ENCODE results near the gene MAFG.

DNA sequence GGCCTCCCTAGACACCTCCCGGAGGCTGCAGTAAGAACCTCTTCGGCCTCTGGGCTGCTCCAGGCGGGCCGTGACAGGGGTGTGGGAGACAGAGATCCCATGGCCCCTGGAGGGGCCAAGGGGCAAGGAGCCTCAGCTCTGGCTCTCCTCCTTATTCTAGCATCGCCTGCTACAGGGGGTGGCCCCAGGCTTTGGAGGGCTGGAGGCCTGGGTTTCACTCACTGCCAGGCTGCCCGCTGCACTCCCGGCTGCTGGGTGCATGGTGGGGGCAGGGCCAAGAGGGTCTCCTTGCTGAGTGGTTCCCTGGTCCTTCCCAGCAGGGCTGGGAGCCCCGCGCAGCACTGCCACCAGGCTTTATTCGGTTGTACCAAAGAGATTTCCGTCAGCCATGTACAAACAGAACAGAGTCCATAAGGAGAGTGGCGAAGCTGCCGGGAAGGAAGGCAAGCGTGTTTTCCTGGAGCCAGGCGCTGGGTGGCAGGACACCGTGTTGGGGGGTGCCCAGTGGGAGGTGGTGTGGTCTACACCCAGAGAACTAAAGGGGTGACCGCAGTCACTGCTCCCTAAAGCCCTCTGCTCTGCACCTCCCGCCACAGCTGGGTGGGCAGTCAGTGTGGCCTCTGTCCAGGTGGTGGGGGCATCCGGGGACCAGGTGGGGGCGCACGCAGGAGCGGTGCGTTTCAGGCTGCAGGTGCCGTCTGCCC, 23.5 kb downstream of the MAFG start:
- TF ChIP-seq, protein P1, sequence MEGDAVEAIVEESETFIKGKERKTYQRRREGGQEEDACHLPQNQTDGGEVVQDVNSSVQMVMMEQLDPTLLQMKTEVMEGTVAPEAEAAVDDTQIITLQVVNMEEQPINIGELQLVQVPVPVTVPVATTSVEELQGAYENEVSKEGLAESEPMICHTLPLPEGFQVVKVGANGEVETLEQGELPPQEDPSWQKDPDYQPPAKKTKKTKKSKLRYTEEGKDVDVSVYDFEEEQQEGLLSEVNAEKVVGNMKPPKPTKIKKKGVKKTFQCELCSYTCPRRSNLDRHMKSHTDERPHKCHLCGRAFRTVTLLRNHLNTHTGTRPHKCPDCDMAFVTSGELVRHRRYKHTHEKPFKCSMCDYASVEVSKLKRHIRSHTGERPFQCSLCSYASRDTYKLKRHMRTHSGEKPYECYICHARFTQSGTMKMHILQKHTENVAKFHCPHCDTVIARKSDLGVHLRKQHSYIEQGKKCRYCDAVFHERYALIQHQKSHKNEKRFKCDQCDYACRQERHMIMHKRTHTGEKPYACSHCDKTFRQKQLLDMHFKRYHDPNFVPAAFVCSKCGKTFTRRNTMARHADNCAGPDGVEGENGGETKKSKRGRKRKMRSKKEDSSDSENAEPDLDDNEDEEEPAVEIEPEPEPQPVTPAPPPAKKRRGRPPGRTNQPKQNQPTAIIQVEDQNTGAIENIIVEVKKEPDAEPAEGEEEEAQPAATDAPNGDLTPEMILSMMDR (IDR thresholded peaks at IDR 0.05), result no peak
- TF ChIP-seq, protein P2, sequence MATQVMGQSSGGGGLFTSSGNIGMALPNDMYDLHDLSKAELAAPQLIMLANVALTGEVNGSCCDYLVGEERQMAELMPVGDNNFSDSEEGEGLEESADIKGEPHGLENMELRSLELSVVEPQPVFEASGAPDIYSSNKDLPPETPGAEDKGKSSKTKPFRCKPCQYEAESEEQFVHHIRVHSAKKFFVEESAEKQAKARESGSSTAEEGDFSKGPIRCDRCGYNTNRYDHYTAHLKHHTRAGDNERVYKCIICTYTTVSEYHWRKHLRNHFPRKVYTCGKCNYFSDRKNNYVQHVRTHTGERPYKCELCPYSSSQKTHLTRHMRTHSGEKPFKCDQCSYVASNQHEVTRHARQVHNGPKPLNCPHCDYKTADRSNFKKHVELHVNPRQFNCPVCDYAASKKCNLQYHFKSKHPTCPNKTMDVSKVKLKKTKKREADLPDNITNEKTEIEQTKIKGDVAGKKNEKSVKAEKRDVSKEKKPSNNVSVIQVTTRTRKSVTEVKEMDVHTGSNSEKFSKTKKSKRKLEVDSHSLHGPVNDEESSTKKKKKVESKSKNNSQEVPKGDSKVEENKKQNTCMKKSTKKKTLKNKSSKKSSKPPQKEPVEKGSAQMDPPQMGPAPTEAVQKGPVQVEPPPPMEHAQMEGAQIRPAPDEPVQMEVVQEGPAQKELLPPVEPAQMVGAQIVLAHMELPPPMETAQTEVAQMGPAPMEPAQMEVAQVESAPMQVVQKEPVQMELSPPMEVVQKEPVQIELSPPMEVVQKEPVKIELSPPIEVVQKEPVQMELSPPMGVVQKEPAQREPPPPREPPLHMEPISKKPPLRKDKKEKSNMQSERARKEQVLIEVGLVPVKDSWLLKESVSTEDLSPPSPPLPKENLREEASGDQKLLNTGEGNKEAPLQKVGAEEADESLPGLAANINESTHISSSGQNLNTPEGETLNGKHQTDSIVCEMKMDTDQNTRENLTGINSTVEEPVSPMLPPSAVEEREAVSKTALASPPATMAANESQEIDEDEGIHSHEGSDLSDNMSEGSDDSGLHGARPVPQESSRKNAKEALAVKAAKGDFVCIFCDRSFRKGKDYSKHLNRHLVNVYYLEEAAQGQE (IDR thresholded peaks at IDR 0.05; ENCODE audit: low read depth, low read length), result no peak
- no peak for TF ChIP-seq NRF1 (IDR thresholded peaks at IDR 0.05; ENCODE audit: low read depth, low read length)
- TF ChIP-seq FOSL2 (IDR thresholded peaks at IDR 0.05; ENCODE audit: borderline replicate concordance, low read depth), result no peak
- no peak for TF ChIP-seq RAD21 (IDR thresholded peaks at IDR 0.05; ENCODE audit: low read length)
- TF ChIP-seq EZH2phosphoT487 (IDR thresholded peaks at IDR 0.05; ENCODE audit: borderline replicate concordance, low read depth), result no peak
- TF ChIP-seq EP300 (IDR thresholded peaks at IDR 0.05; ENCODE audit: borderline replicate concordance in 1 of 2, low read depth in 1 of 2, low read length in 1 of 2), result no peak
- TF ChIP-seq USF2 (IDR thresholded peaks at IDR 0.05; ENCODE audit: borderline replicate concordance, low read depth, low read length), result no peak
